Stimulated activated naive CD8-positive, alpha-beta T cell treated with anti-CD3 and anti-CD28 coated beads, Interleukin-15, Interleukin-2, amounts not matched to agents 100 ng/mL and 50 ng/mL, for 24 hours (primary cell): ENCODE results near the gene QRFPR.

Source experiments
- H3K27ac Mint-ChIP-seq: one replicate; pipeline ENCODE4 v1.8.0; 2021; ENCODE audit warnings: mild to moderate bottlenecking, mixed read lengths
- H3K27me3 Mint-ChIP-seq: one replicate; pipeline ENCODE4 v1.8.0; 2021; ENCODE audit warnings: mixed read lengths
- H3K36me3 Mint-ChIP-seq: one replicate; pipeline ENCODE4 v1.8.0; 2021; ENCODE audit warnings: low read depth, mixed read lengths
- H3K4me1 Mint-ChIP-seq: one replicate; pipeline ENCODE4 v1.8.0; 2021; ENCODE audit warnings: low read depth, mixed read lengths
- H3K4me3 Mint-ChIP-seq: one replicate; pipeline ENCODE4 v1.8.0; 2021; ENCODE audit warnings: mild to moderate bottlenecking, mixed read lengths
- H3K9me3 Mint-ChIP-seq: one replicate; pipeline ENCODE4 v1.8.0; 2021; ENCODE audit warnings: mixed read lengths

QRFPR gene

GRCh38 chr4:121373841-121374240 is 7.0 kb downstream of the QRFPR start:
- Mint-ChIP-seq H3K9me3 (no peaks in the 10 kb centered on the region), H3K27ac (no peak overlapping the region), H3K4me3 (no peak overlapping the region), H3K4me1 (no peaks in the 10 kb centered on the region), H3K27me3 (peaks cover 45% of the 10 kb centered on the region), H3K36me3 (no peaks in the 10 kb centered on the region)

- Mint-ChIP-seq H3K4me1 (no peaks in the 10 kb centered on the region), H3K9me3 (no peaks in the 10 kb centered on the region), H3K36me3 (no peaks in the 10 kb centered on the region), H3K27ac (no peak overlapping the region), H3K27me3 (peaks cover 30% of the 10 kb centered on the region), H3K4me3 (no peak overlapping the region)
Observed at GRCh38 chr4:121370729-121371325, 10.0 kb downstream of the QRFPR start.

- no peak overlapping the region for H3K27ac Mint-ChIP-seq
- H3K27me3 Mint-ChIP-seq = peaks cover 12% of the 10 kb centered on the region
- H3K4me3 Mint-ChIP-seq = no peak overlapping the region
- H3K9me3 Mint-ChIP-seq = no peaks in the 10 kb centered on the region
- no peaks in the 10 kb centered on the region for H3K4me1 Mint-ChIP-seq
- H3K36me3 Mint-ChIP-seq = no peaks in the 10 kb centered on the region
Observed at GRCh38 chr4:121360495-121360894, 20.3 kb downstream of the QRFPR start.

GRCh38 chr4:121358473-121358872 is 22.3 kb downstream of the QRFPR start:
- Mint-ChIP-seq H3K4me1 (no peaks in the 10 kb centered on the region), H3K9me3 (peaks cover 16% of the 10 kb centered on the region), H3K36me3 (no peaks in the 10 kb centered on the region), H3K4me3 (no peak overlapping the region), H3K27ac (no peak overlapping the region), H3K27me3 (peaks cover 31% of the 10 kb centered on the region)

GRCh38 chr4:121353213-121353612 is 27.6 kb downstream of the QRFPR start:
- H3K9me3 Mint-ChIP-seq = peaks cover 20% of the 10 kb centered on the region
- no peaks in the 10 kb centered on the region for H3K36me3 Mint-ChIP-seq
- H3K27ac Mint-ChIP-seq = no peak overlapping the region
- peaks cover 46% of the 10 kb centered on the region for H3K27me3 Mint-ChIP-seq
- H3K4me1 Mint-ChIP-seq = no peaks in the 10 kb centered on the region
- no peak overlapping the region for H3K4me3 Mint-ChIP-seq

GRCh38 chr4:121344098-121344497 is 36.7 kb downstream of the QRFPR start:
- Mint-ChIP-seq H3K4me3 (no peak overlapping the region), H3K9me3 (no peaks in the 10 kb centered on the region), H3K27me3 (no peaks in the 10 kb centered on the region), H3K36me3 (no peaks in the 10 kb centered on the region), H3K4me1 (no peaks in the 10 kb centered on the region), H3K27ac (no peak overlapping the region)

- no peak overlapping the region for H3K27ac Mint-ChIP-seq
- H3K4me1 Mint-ChIP-seq = peaks cover 4% of the 10 kb centered on the region
- H3K36me3 Mint-ChIP-seq = no peaks in the 10 kb centered on the region
- H3K27me3 Mint-ChIP-seq = no peaks in the 10 kb centered on the region
- H3K4me3 Mint-ChIP-seq = no peak overlapping the region
- no peaks in the 10 kb centered on the region for H3K9me3 Mint-ChIP-seq
Observed at GRCh38 chr4:121340247-121340646, 40.6 kb downstream of the QRFPR start.

GRCh38 chr4:121339824-121340223 is 41.0 kb downstream of the QRFPR start:
- no peak overlapping the region for H3K4me3 Mint-ChIP-seq
- H3K27me3 Mint-ChIP-seq = no peaks in the 10 kb centered on the region
- H3K36me3 Mint-ChIP-seq = no peaks in the 10 kb centered on the region
- H3K27ac Mint-ChIP-seq = no peak overlapping the region
- H3K9me3 Mint-ChIP-seq = no peaks in the 10 kb centered on the region
- H3K4me1 Mint-ChIP-seq = peaks cover 4% of the 10 kb centered on the region

GRCh38 chr4:121339307-121339706 is 41.5 kb downstream of the QRFPR start:
- Mint-ChIP-seq H3K4me3 (no peak overlapping the region), H3K4me1 (peaks cover 4% of the 10 kb centered on the region), H3K27ac (no peak overlapping the region)

GRCh38 chr4:121338518-121338917 is 42.3 kb downstream of the QRFPR start:
- Mint-ChIP-seq H3K4me3 (no peak overlapping the region), H3K27me3 (no peaks in the 10 kb centered on the region), H3K27ac (no peak overlapping the region), H3K4me1 (peaks cover 4% of the 10 kb centered on the region), H3K36me3 (no peaks in the 10 kb centered on the region), H3K9me3 (no peaks in the 10 kb centered on the region)

More at GRCh38 chr4:121339307-121339706, 41.5 kb downstream of the QRFPR start:
- H3K36me3 Mint-ChIP-seq = no peaks in the 10 kb centered on the region
- H3K9me3 Mint-ChIP-seq = no peaks in the 10 kb centered on the region
- no peaks in the 10 kb centered on the region for H3K27me3 Mint-ChIP-seq

GRCh38 chr4:121336706-121337105 is 44.1 kb downstream of the QRFPR start:
- no peaks in the 10 kb centered on the region for H3K27me3 Mint-ChIP-seq
- no peak overlapping the region for H3K27ac Mint-ChIP-seq
- no peak overlapping the region for H3K4me3 Mint-ChIP-seq
- H3K36me3 Mint-ChIP-seq = no peaks in the 10 kb centered on the region
- H3K4me1 Mint-ChIP-seq = peaks cover 4% of the 10 kb centered on the region
- no peaks in the 10 kb centered on the region for H3K9me3 Mint-ChIP-seq

GRCh38 chr4:121330180-121330665 is 50.6 kb downstream of the QRFPR start:
- Mint-ChIP-seq H3K27ac (no peak overlapping the region), H3K4me3 (no peak overlapping the region), H3K4me1 (no peaks in the 10 kb centered on the region), H3K9me3 (no peaks in the 10 kb centered on the region), H3K36me3 (no peaks in the 10 kb centered on the region), H3K27me3 (peaks cover 22% of the 10 kb centered on the region)

GRCh38 chr4:121326597-121326996 is 54.2 kb downstream of the QRFPR start:
- H3K27me3 Mint-ChIP-seq = peaks cover 30% of the 10 kb centered on the region
- no peak overlapping the region for H3K27ac Mint-ChIP-seq
- no peak overlapping the region for H3K4me3 Mint-ChIP-seq
- no peaks in the 10 kb centered on the region for H3K9me3 Mint-ChIP-seq
- H3K4me1 Mint-ChIP-seq = no peaks in the 10 kb centered on the region
- H3K36me3 Mint-ChIP-seq = no peaks in the 10 kb centered on the region

- Mint-ChIP-seq H3K9me3 (no peaks in the 10 kb centered on the region), H3K27ac (no peak overlapping the region), H3K4me3 (no peak overlapping the region), H3K4me1 (no peaks in the 10 kb centered on the region), H3K27me3 (peaks cover 25% of the 10 kb centered on the region), H3K36me3 (no peaks in the 10 kb centered on the region)
Observed at GRCh38 chr4:121324331-121324730, 56.5 kb downstream of the QRFPR start.

GRCh38 chr4:121321466-121321865 is 59.4 kb downstream of the QRFPR start:
- no peak overlapping the region for H3K4me3 Mint-ChIP-seq
- no peaks in the 10 kb centered on the region for H3K36me3 Mint-ChIP-seq
- peaks cover 23% of the 10 kb centered on the region for H3K27me3 Mint-ChIP-seq
- H3K9me3 Mint-ChIP-seq = peaks cover 5% of the 10 kb centered on the region
- no peak overlapping the region for H3K27ac Mint-ChIP-seq
- H3K4me1 Mint-ChIP-seq = no peaks in the 10 kb centered on the region

GRCh38 chr4:121316091-121316490 is 64.7 kb downstream of the QRFPR start:
- H3K27ac Mint-ChIP-seq = no peak overlapping the region
- H3K36me3 Mint-ChIP-seq = no peaks in the 10 kb centered on the region
- H3K4me1 Mint-ChIP-seq = no peaks in the 10 kb centered on the region
- peaks cover 17% of the 10 kb centered on the region for H3K27me3 Mint-ChIP-seq
- peaks cover 5% of the 10 kb centered on the region for H3K9me3 Mint-ChIP-seq
- H3K4me3 Mint-ChIP-seq = no peak overlapping the region
